ENCODE measurements around the gene TMEM151B. TPM values are rescaled to one million over a fixed set of nuclear protein-coding genes. Genes with fewer than 3 reads are reported as not detected.

The TMEM151B gene
- total RNA-seq, 1 experiment from 2014 or later: not detected

Other genes with a start within 250 kb of the TMEM151B start
- gene MRPL14, start 143.0 kb upstream of the TMEM151B start, total RNA-seq (2014; rRNA removed; shearing (Covaris generic)): 98.1 and 172 TPM in 2 replicates
- 14.1 and 19.1 TPM in 2 replicates for gene TMEM63B, start 142.9 kb upstream of the TMEM151B start, total RNA-seq (2014; rRNA removed; shearing (Covaris generic))
- not detected in 2 replicates for gene CAPN11, start 111.6 kb upstream of the TMEM151B start, total RNA-seq (2014; rRNA removed; shearing (Covaris generic))
- not detected in 2 replicates for gene MYMX, start 53.5 kb upstream of the TMEM151B start, total RNA-seq (2014; rRNA removed; shearing (Covaris generic))
- 55.2 and 78.8 TPM in 2 replicates for gene SLC29A1, start 46.9 kb upstream of the TMEM151B start, total RNA-seq (2014; rRNA removed; shearing (Covaris generic))
- gene HSP90AB1, start 23.3 kb upstream of the TMEM151B start, total RNA-seq (2014; rRNA removed; shearing (Covaris generic)): 1,711 and 1,925 TPM in 2 replicates
- gene SLC35B2, start 12.9 kb upstream of the TMEM151B start, total RNA-seq (2014; rRNA removed; shearing (Covaris generic)): 123 and 127 TPM in 2 replicates
- gene NFKBIE, start 4.9 kb upstream of the TMEM151B start, total RNA-seq (2014; rRNA removed; shearing (Covaris generic)): 11.4 and 12.5 TPM in 2 replicates
- gene AARS2, start 42.9 kb downstream of the TMEM151B start, total RNA-seq (2014; rRNA removed; shearing (Covaris generic)): 17.4 and 20.2 TPM in 2 replicates
- gene SPATS1, start 72.2 kb downstream of the TMEM151B start, total RNA-seq (2014; rRNA removed; shearing (Covaris generic)): not detected in 2 replicates
- 22.6 and 23.5 TPM in 2 replicates for gene CDC5L, start 117.3 kb downstream of the TMEM151B start, total RNA-seq (2014; rRNA removed; shearing (Covaris generic))